ENCODE data around the gene COX6A2. TPM values are rescaled to one million over a fixed set of nuclear protein-coding genes. Genes with fewer than 3 reads are reported as not detected.

Gene COX6A2
- polyA plus RNA-seq, 2 of the 4 experiments (the other 2 are of a cell fraction), result not detected

- 37% methylated on average over 20 of the region's 20 CpGs for WGBS (ENCODE audit: missing lambda C conversion rate)
- DNase-seq (ENCODE audit: low read depth in 1 of 2, low spot score in 1 of 2) (peak in 1 of 2 experiments; percentile 70), FAIRE-seq (no peak), ATAC-seq (peak; percentile 24 to 43; a peak in 5 of 6 replicates)
- ChIA-PET CTCF (interaction anchor here (1.0 to 7.9 kb wide), 6 partner anchors 10 to 500 kb away, joined by 3 to 52 read pairs (median 9); partner anchors contain the start of gene ZNF843), POLR2A (interaction anchor here (0.9 to 1.4 kb wide), 3 partner anchors 11 to 456 kb away, joined by 3 to 4 read pairs (median 3); partner anchors contain the start of gene ZNF843)
- Histone ChIP-seq H3K4me1 (peaks cover 65% of the 10 kb centered on the region), H3K4me3 (no peak overlapping the region), H3K4me2 (peak overlapping the region; percentile 60), H3K9me3 (no peaks in the 10 kb centered on the region), H3K27ac (peak overlapping the region; percentile 74 to 85)
- TF ChIP-seq PBX3 (IDR thresholded peaks at IDR 0.05) (no peak), POLR2A (IDR thresholded peaks at IDR 0.05; ENCODE audit: low read length) (0 out of 2 replicates have a peak, but pooled peaks have one; percentile 11), MAFK (IDR thresholded peaks at IDR 0.05; ENCODE audit: partially characterized antibody) (peak; percentile 97)
- TF ChIP-seq, protein P1, sequence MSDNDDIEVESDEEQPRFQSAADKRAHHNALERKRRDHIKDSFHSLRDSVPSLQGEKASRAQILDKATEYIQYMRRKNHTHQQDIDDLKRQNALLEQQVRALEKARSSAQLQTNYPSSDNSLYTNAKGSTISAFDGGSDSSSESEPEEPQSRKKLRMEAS (IDR thresholded peaks at IDR 0.05), result peak; percentile 33; the same call in 1 of the 2 replicates
Observed at GRCh38 chr16:31453255-31454204, 25.4 kb upstream of the COX6A2 start.

DNA sequence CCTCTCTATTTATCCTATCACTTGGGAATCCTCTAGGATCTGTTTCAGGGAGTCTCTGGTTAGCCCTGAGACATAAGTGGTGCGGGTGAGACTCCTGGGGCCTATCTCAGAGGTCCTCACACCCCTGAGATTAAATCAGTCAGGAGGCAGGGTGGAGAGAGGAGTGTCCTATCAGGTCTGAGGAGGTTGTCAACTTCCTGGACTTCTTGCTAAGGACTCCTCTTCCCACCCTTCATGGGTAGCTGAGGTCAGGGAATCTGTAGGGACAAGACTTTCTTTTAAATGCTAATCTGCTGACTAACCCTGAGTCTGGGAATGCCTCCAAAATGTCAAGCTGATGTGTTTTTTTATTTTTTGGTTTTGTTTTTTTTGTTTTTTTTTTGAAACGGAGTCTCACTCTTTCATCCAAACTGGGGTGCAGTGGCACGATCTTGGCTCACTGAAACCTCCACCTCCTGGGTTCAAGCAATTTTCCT lies 24.5 kb upstream of the COX6A2 start:
- no peak overlapping the region for H3K4me3 ChIP-seq
- H3K4me1 ChIP-seq, result peaks cover 64% of the 10 kb centered on the region
- 63% methylated on average over 3 of the region's 3 CpGs for WGBS (ENCODE audit: missing lambda C conversion rate)
- ChIA-PET CTCF (interaction anchor here (0.6 to 2.5 kb wide), 12 partner anchors 8 to 704 kb away, joined by 3 to 15 read pairs (median 4); partner anchors contain the start of genes PHKG2 and ZNF843), POLR2A (interaction anchor here (1.2 to 1.4 kb wide), 2 partner anchors 10 to 456 kb away, joined by 3 to 4 read pairs; partner anchors contain the start of gene ZNF843)
- DNase-seq (ENCODE audit: low read depth in 1 of 2, low spot score in 1 of 2) (peak in 1 of 2 experiments; percentile 76), FAIRE-seq (no peak), ATAC-seq (peak; percentile 57 to 64; a peak in 5 of 6 replicates)
- H3K4me2 ChIP-seq, result peak overlapping the region; percentile 60
- no peaks in the 10 kb centered on the region for H3K9me3 ChIP-seq
- TF ChIP-seq MAFK (IDR thresholded peaks at IDR 0.05; ENCODE audit: partially characterized antibody) (peak; percentile 42), CBX8 (IDR thresholded peaks at IDR 0.05) (no peak), ZNF302 (CRISPR knock-in tag; IDR thresholded peaks at IDR 0.05) (0 out of 2 replicates have a peak, but pooled peaks have one; percentile 60), NFE2L2 (conservative IDR thresholded peaks at IDR 0.05; ENCODE audit: low read length) (no peak)
- peak overlapping the region; percentile 74 to 85 for H3K27ac ChIP-seq

- H3K4me2 ChIP-seq, result peak overlapping the region; percentile 60
Observed at GRCh38 chr16:31451681-31452351, 23.7 kb upstream of the COX6A2 start.

More at GRCh38 chr16:31451681-31452351, 23.7 kb upstream of the COX6A2 start:
- peak; percentile 82 to 85 for DNase-seq (ENCODE audit: low read depth in 1 of 2, low spot score in 1 of 2)
- H3K27ac ChIP-seq, result peak overlapping the region; percentile 74 to 85
- 44% methylated on average over 10 of the region's 11 CpGs for WGBS (ENCODE audit: missing lambda C conversion rate)
- no peak overlapping the region for H3K4me3 ChIP-seq
- ChIA-PET POLR2A (interaction anchor here (0.5 to 1.4 kb wide), 4 partner anchors 8 to 385 kb away, joined by 3 to 8 read pairs (median 4); partner anchors contain the start of genes ARMC5, FUS and KAT8), CTCF (interaction anchor here (0.7 to 2.5 kb wide), 16 partner anchors 8 to 498 kb away, joined by 3 to 15 read pairs (median 4); partner anchors contain the start of gene ZNF843)
- peak; percentile 94 to 95 for ATAC-seq
- no peaks in the 10 kb centered on the region for H3K9me3 ChIP-seq
- no peak for FAIRE-seq
- TF ChIP-seq SMC3 (IDR thresholded peaks at IDR 0.05) (0 out of 3 replicates have a peak, but pooled peaks have one; percentile 3), POLR2A (IDR thresholded peaks at IDR 0.05; ENCODE audit: low read length) (peak; percentile 15; the same call in 1 of the 2 replicates), NPAS2 (CRISPR knock-in tag; IDR thresholded peaks at IDR 0.05; ENCODE audit: borderline replicate concordance) (no peak), CBX2 (IDR thresholded peaks at IDR 0.05; ENCODE audit: borderline replicate concordance, low read depth) (no peak), MAZ (IDR thresholded peaks at IDR 0.05; ENCODE audit: borderline replicate concordance, low read depth, low read length) (no peak), RAD21 (conservative IDR thresholded peaks at IDR 0.05 in 1 of 2, IDR thresholded peaks at IDR 0.05 in 1 of 2) (peak in 1 of 2 experiments; percentile 47; a peak in 2 of 5 replicates), CTCF (IDR thresholded peaks at IDR 0.05) (peak; percentile 29; the same call in 1 of the 3 replicates), MYC (IDR thresholded peaks at IDR 0.05; ENCODE audit: borderline replicate concordance, low read length) (peak; percentile 57; the same call in 1 of the 2 replicates)
- TF ChIP-seq, protein P1 (IDR thresholded peaks at IDR 0.05), result peak; percentile 27; the same call in 1 of the 2 replicates
- peaks cover 55% of the 10 kb centered on the region for H3K4me1 ChIP-seq
